ENCODE measurements around the gene KIAA1586. TPM values are rescaled to one million over a fixed set of nuclear protein-coding genes. Genes with fewer than 3 reads are reported as not detected.

The KIAA1586 gene
- total RNA-seq, result 81.4 TPM

GRCh38 chr6:57046332-57047256, at the start of gene KIAA1586:
Gene KIAA1586, plus strand, starts transcription at chr6:57046693. Its CDS starts 63 bp downstream, at chr6:57046756.

GRCh38 chr6:57089687-57090457, 43.4 kb downstream of the KIAA1586 start, which contains the start of gene ZNF451:
Gene ZNF451, plus strand, starts transcription at chr6:57090188. Its CDS starts 66 bp downstream, at chr6:57090254.

Small RNA genes lying within 50 kb of the gene (small RNA-seq; reads per million reads assigned to genes)
- gene FTH1P15 (ENCODE audit: low replicate concordance), result not detected

Other genes with a start within 250 kb of the KIAA1586 start
- gene BEND6, start 91.6 kb upstream of the KIAA1586 start, total RNA-seq, result 20.7 TPM
- gene ZNF451, start 43.5 kb downstream of the KIAA1586 start, total RNA-seq, result 196 TPM
- gene BAG2, start 125.6 kb downstream of the KIAA1586 start, total RNA-seq, result 2.8 TPM
- 26.6 TPM for gene RAB23, start 175.6 kb downstream of the KIAA1586 start, total RNA-seq